Activated CD8-positive, alpha-beta T cell treated with anti-CD3 and anti-CD28 coated beads, Interleukin-2, amount 10 ng/mL, durations not matched to agents 7 days and 5 days (primary cell): ENCODE results near the gene GCAT. TPM values are rescaled to one million over a fixed set of nuclear protein-coding genes. Genes with fewer than 3 reads are reported as not detected.

Experiments
- ATAC-seq: fragments of 150-1000 bp; cut with Tn5 transposase; one replicate; pipeline ENCODE4 v1.10.0; 2021; ENCODE audit warnings: moderate library complexity
- CTCF ChIA-PET: fragments of 350-600 bp; sonication (Branson Sonifier 250); formaldehyde crosslinking; loops from one replicate; lab custom pipeline; 2021; ENCODE audit warnings: antibody characterized with exemption; lab: Charles Lee
- POLR2A ChIA-PET: fragments of 350-600 bp; sonication (Branson Sonifier 250); formaldehyde crosslinking; loops from one replicate; lab custom pipeline; 2021; ENCODE audit warnings: antibody characterized with exemption; lab: Charles Lee
- DNase-seq: peaks from one replicate; pipeline ENCODE4 v3.0.0-alpha.2; 2020
- H3K27ac Mint-ChIP-seq: one replicate; pipeline ENCODE4 v1.8.0; 2021; ENCODE audit warnings: mild to moderate bottlenecking, mixed read lengths
- H3K27me3 Mint-ChIP-seq: one replicate; pipeline ENCODE4 v1.8.0; 2021; ENCODE audit warnings: low read depth, mixed read lengths
- H3K36me3 Mint-ChIP-seq: one replicate; pipeline ENCODE4 v1.8.0; 2021; ENCODE audit warnings: low read depth, mixed read lengths
- H3K4me1 Mint-ChIP-seq: one replicate; pipeline ENCODE4 v1.8.0; 2021; ENCODE audit warnings: low read depth, mixed read lengths
- H3K4me3 Mint-ChIP-seq: one replicate; pipeline ENCODE4 v1.8.0; 2021; ENCODE audit warnings: mild to moderate bottlenecking, mixed read lengths
- H3K9me3 Mint-ChIP-seq: one replicate; pipeline ENCODE4 v1.8.0; 2022; ENCODE audit warnings: mixed read lengths; ENCODE audit not compliant: insufficient read depth
- total RNA-seq, 2 experiments: library from RNA; stranded (reverse); gene quantifications; one replicate each; pipeline ENCODE4 v1.2.3, GENCODE V29; 2021

Gene GCAT
- total RNA-seq, 2 experiments from 2014 or later, result 14.3 to 18.3 TPM

- H3K4me3 Mint-ChIP-seq, result peak overlapping the region; percentile 49
- CTCF ChIA-PET, result interaction anchor here (1.3 kb wide), 1 partner anchor 15 kb away, joined by 3 read pairs; no protein-coding TSS in a partner anchor
- no peaks in the 10 kb centered on the region for H3K36me3 Mint-ChIP-seq
- peaks cover 50% of the 10 kb centered on the region for H3K4me1 Mint-ChIP-seq
- H3K27me3 Mint-ChIP-seq, result peaks cover 47% of the 10 kb centered on the region
- POLR2A ChIA-PET, result no interaction called here
- peak overlapping the region; percentile 49 for H3K27ac Mint-ChIP-seq
- no peak for ATAC-seq
- no peaks in the 10 kb centered on the region for H3K9me3 Mint-ChIP-seq
- no peak for DNase-seq
Observed at GRCh38 chr22:37803639-37804351, 3.9 kb upstream of the GCAT start.

DNA sequence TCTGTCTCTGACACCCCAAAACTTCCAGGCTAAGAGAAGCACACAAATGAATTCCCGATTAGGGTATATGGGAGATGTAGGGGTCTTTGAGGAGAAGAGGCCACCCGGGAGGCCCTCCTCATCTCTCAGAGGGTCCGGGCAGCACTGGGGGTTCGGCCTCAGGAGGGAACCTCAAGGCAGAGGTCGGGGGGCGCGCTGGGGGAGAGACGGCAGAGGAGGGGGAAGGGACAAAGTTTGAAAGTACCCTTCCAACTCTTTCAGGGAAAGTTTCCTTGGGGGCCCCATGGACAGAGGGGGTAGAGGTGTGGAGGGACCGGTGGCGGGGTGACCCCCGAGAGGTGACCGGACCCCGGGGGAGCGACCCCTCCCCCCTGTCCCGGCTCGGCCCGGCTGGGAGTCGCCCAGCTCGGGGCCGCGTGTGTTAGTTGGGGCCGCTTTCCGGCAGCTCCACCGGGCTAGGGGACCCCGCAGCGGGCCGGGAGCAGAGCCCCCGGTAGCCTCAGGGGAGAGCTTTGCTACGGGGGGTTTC lies 3.3 kb upstream of the GCAT start:
- ChIA-PET CTCF (interaction anchor here (0.7 to 1.3 kb wide), 3 partner anchors 14 to 237 kb away, joined by 3 to 4 read pairs (median 3); no protein-coding TSS in a partner anchor), POLR2A (interaction anchor here (0.9 to 1.0 kb wide), 2 partner anchors 9 to 238 kb away, joined by 3 read pairs; no protein-coding TSS in a partner anchor)
- peaks cover 45% of the 10 kb centered on the region for H3K27me3 Mint-ChIP-seq
- H3K4me1 Mint-ChIP-seq, result peaks cover 56% of the 10 kb centered on the region
- ATAC-seq (no peak), DNase-seq (no peak)
- peak overlapping the region; percentile 49 for H3K4me3 Mint-ChIP-seq
- no peaks in the 10 kb centered on the region for H3K36me3 Mint-ChIP-seq
- peak overlapping the region; percentile 49 for H3K27ac Mint-ChIP-seq
- H3K9me3 Mint-ChIP-seq, result no peaks in the 10 kb centered on the region

GRCh38 chr22:37804881-37805809 lies 2.6 kb upstream of the GCAT start:
- Mint-ChIP-seq H3K9me3 (no peaks in the 10 kb centered on the region), H3K4me1 (peaks cover 58% of the 10 kb centered on the region), H3K27me3 (peaks cover 46% of the 10 kb centered on the region), H3K27ac (peak overlapping the region; percentile 43), H3K36me3 (no peaks in the 10 kb centered on the region), H3K4me3 (peak overlapping the region; percentile 71)
- ChIA-PET CTCF (interaction anchor here (0.7 to 1.3 kb wide), 5 partner anchors 12 to 238 kb away, joined by 3 to 4 read pairs (median 3); no protein-coding TSS in a partner anchor), POLR2A (interaction anchor here (0.9 to 1.0 kb wide), 2 partner anchors 10 to 239 kb away, joined by 3 read pairs; no protein-coding TSS in a partner anchor)
- peak; percentile 14 for ATAC-seq
- peak; percentile 71 for DNase-seq

- H3K4me1 Mint-ChIP-seq, result peaks cover 58% of the 10 kb centered on the region
- H3K4me3 Mint-ChIP-seq, result peak overlapping the region; percentile 71
- DNase-seq (no peak), ATAC-seq (no peak)
- peak overlapping the region; percentile 43 for H3K27ac Mint-ChIP-seq
- peaks cover 43% of the 10 kb centered on the region for H3K27me3 Mint-ChIP-seq
- H3K9me3 Mint-ChIP-seq, result no peaks in the 10 kb centered on the region
- no peaks in the 10 kb centered on the region for H3K36me3 Mint-ChIP-seq
- ChIA-PET CTCF (interaction anchor here (1.1 to 1.2 kb wide), 3 partner anchors 12 to 163 kb away, joined by 3 to 4 read pairs (median 3); no protein-coding TSS in a partner anchor), POLR2A (interaction anchor here (1.0 kb wide), 1 partner anchor 10 kb away, joined by 3 read pairs; no protein-coding TSS in a partner anchor)
Observed at GRCh38 chr22:37805810-37806277, 1.9 kb upstream of the GCAT start.

- ChIA-PET POLR2A (interaction anchor here (0.6 to 1.3 kb wide), 4 partner anchors 37 to 148 kb away, joined by 3 to 5 read pairs (median 4); partner anchors contain the start of genes ANKRD54 and MICALL1), CTCF (interaction anchor here (1.5 to 3.9 kb wide), 3 partner anchors 11 to 147 kb away, joined by 5 to 56 read pairs (median 10); partner anchors contain the start of genes C22orf23 and POLR2F)
- Mint-ChIP-seq H3K36me3 (no peaks in the 10 kb centered on the region), H3K4me3 (peak overlapping the region; percentile 80), H3K4me1 (peaks cover 58% of the 10 kb centered on the region), H3K27me3 (peaks cover 41% of the 10 kb centered on the region), H3K9me3 (no peaks in the 10 kb centered on the region), H3K27ac (no peak overlapping the region)
- DNase-seq (peak; percentile 41), ATAC-seq (no peak)
Observed at GRCh38 chr22:37806409-37807333, 1.1 kb upstream of the GCAT start.

- Mint-ChIP-seq H3K4me3 (peak overlapping the region; percentile 80), H3K27me3 (peaks cover 32% of the 10 kb centered on the region), H3K9me3 (no peaks in the 10 kb centered on the region), H3K27ac (no peak overlapping the region), H3K36me3 (no peaks in the 10 kb centered on the region), H3K4me1 (peaks cover 48% of the 10 kb centered on the region)
- POLR2A ChIA-PET, result interaction anchor here (1.2 to 1.4 kb wide), 3 partner anchors 10 to 97 kb away, joined by 4 to 6 read pairs (median 5); partner anchors contain the start of genes ANKRD54 and MICALL1
- ATAC-seq, result no peak
- CTCF ChIA-PET, result interaction anchor here (0.7 to 3.9 kb wide), 10 partner anchors 10 to 244 kb away, joined by 3 to 56 read pairs (median 4); partner anchors contain the start of genes ANKRD54, C22orf23, GALR3 and GGA1
- DNase-seq, result no peak
Observed at GRCh38 chr22:37808294-37808657, 542 bp downstream of the GCAT start.

DNA sequence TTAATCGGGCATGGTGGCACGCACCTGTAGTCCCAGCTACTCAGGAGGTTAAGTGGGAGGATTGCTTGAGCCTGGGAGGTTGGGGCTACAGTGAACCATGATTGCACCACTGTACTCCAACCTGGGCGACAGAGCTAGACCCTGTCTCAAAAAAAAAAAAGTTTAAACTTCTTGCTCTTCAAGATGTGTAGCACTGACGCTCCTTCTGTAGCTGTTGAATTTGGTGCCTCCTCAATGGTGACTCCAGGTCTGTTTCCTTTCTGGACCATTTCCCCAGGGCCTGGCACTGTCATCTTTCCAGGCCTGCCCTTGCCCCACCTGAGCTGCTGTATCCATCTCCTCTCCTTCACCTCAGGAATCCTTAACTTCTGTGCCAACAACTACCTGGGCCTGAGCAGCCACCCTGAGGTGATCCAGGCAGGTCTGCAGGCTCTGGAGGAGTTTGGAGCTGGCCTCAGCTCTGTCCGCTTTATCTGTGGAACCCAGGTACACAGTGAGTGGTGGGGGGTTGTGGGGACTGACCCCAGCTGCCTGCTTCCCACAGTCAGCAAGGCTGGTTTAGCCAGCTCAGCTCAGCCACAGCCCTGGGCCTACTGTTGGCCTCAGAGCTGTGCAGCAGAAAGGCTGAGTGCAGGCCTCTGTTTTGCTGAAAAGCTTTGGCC lies 2.1 kb downstream of the GCAT start:
- CTCF ChIA-PET, result interaction anchor here (1.7 to 3.9 kb wide), 2 partner anchors 8 to 54 kb away, joined by 9 to 56 read pairs; no protein-coding TSS in a partner anchor
- Mint-ChIP-seq H3K36me3 (no peaks in the 10 kb centered on the region), H3K9me3 (no peaks in the 10 kb centered on the region), H3K4me1 (peaks cover 38% of the 10 kb centered on the region), H3K27me3 (peaks cover 21% of the 10 kb centered on the region), H3K27ac (no peak overlapping the region), H3K4me3 (no peak overlapping the region)
- no peak for ATAC-seq
- DNase-seq, result no peak
- POLR2A ChIA-PET, result interaction anchor here (0.5 to 0.6 kb wide), 2 partner anchors 34 to 1287 kb away, joined by 3 to 4 read pairs; partner anchors contain the start of genes ANKRD54 and APOBEC3H

DNA sequence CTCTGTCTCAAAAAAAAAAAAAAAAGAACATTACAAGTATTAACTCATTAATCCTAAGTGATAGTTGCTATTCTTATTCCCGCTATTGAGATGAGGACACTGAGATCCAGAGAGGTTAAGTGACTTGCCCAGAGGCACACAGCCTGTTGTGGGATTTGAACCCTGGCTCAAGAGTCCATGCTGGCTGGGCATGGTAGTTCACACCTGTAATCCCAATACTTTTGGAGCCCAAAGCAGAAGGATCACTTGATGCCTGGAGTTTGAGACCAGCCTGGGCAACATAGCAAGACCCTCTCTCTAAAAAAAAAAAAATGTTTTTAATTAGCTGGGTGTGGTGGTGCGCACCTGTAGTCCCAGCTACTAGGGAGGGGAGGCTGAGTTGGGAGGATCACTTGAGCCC lies 4.1 kb downstream of the GCAT start:
- Mint-ChIP-seq H3K9me3 (no peaks in the 10 kb centered on the region), H3K36me3 (no peaks in the 10 kb centered on the region), H3K27me3 (peaks cover 6% of the 10 kb centered on the region), H3K4me3 (no peak overlapping the region), H3K4me1 (peaks cover 21% of the 10 kb centered on the region), H3K27ac (no peak overlapping the region)
- ChIA-PET POLR2A (no interaction called here), CTCF (interaction anchor here (2.1 kb wide), 1 partner anchor 51 kb away, joined by 6 read pairs; no protein-coding TSS in a partner anchor)
- DNase-seq (no peak), ATAC-seq (no peak)

- peaks cover 4% of the 10 kb centered on the region for H3K27me3 Mint-ChIP-seq
- no peak overlapping the region for H3K27ac Mint-ChIP-seq
- H3K36me3 Mint-ChIP-seq, result no peaks in the 10 kb centered on the region
- no peak overlapping the region for H3K4me3 Mint-ChIP-seq
- no peak for ATAC-seq
- DNase-seq, result no peak
- ChIA-PET CTCF (interaction anchor here (1.2 to 2.1 kb wide), 2 partner anchors 11 to 50 kb away, joined by 3 to 6 read pairs; no protein-coding TSS in a partner anchor), POLR2A (no interaction called here)
- H3K9me3 Mint-ChIP-seq, result no peaks in the 10 kb centered on the region
- peaks cover 21% of the 10 kb centered on the region for H3K4me1 Mint-ChIP-seq
Observed at GRCh38 chr22:37812869-37813678, 5.3 kb downstream of the GCAT start.
